ENCODE data around the gene NOM1.

NOM1 gene

GRCh38 chr7:157018997-157019608 is 69.6 kb downstream of the NOM1 start:
- no peak for TF ChIP-seq CTCF (IDR thresholded peaks at IDR 0.05; ENCODE audit: low read depth, low read length)
- no peak overlapping the region for H3K4me3 ChIP-seq (ENCODE audit: low read depth, low read length)

GRCh38 chr7:157019718-157020451 is 70.4 kb downstream of the NOM1 start:
- TF ChIP-seq CTCF (IDR thresholded peaks at IDR 0.05; ENCODE audit: low read depth, low read length), result no peak
- no peak overlapping the region for H3K4me3 ChIP-seq (ENCODE audit: low read depth, low read length)

- TF ChIP-seq CTCF (IDR thresholded peaks at IDR 0.05; ENCODE audit: low read depth, low read length), result no peak
- H3K4me3 ChIP-seq (ENCODE audit: low read depth, low read length), result no peak overlapping the region
Observed at GRCh38 chr7:157020514-157021070, 71.1 kb downstream of the NOM1 start.

GRCh38 chr7:157021071-157021870 is 71.8 kb downstream of the NOM1 start:
- H3K4me3 ChIP-seq (ENCODE audit: low read depth, low read length), result no peak overlapping the region
- no peak for TF ChIP-seq CTCF (IDR thresholded peaks at IDR 0.05; ENCODE audit: low read depth, low read length)

- TF ChIP-seq CTCF (IDR thresholded peaks at IDR 0.05; ENCODE audit: low read depth, low read length), result no peak
- no peak overlapping the region for H3K4me3 ChIP-seq (ENCODE audit: low read depth, low read length)
Observed at GRCh38 chr7:157021871-157022680, 72.6 kb downstream of the NOM1 start.

All from WI38 (cell line).